AG10803 (cell line): ENCODE results near the gene KRT24.

Experiments used
- DNase-seq: peaks from one replicate; pipeline ENCODE4 v3.0.0; 2010; ENCODE audit warnings: low read depth
- H3K4me3 ChIP-seq: 2 replicates; pipeline ENCODE4 v1.5.1; 2011; ENCODE audit warnings: mild to moderate bottlenecking, low read length, control low read depth
- CTCF ChIP-seq: conservative IDR thresholded peaks from 2 replicates; pipeline ENCODE4 v1.5.1; 2011; ENCODE audit warnings: mild to moderate bottlenecking, low read length, control low read depth, inconsistent platforms

Gene KRT24

DNA sequence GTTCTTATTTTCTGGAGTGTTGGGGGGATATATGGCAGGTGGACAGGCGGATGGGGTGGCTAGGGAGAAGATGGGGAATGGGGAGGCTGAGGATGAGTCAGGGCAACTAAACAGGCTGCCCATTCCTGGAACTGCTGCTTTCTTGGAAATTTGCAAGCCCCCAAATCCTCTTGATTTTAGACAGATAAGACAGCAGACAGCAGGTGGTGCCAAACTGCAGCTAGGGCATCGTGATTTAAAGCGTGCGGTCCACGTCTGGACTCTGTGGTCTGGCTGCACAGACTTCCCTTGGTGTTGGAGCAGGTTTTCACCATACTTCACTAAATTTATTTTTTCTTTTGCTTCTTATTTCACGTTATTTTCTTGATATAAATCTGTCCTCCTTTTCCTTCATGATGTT, 10.9 kb upstream of the KRT24 start:
- no peak for DNase-seq
- no peak for TF ChIP-seq CTCF
- no peak overlapping the region for H3K4me3 ChIP-seq

DNA sequence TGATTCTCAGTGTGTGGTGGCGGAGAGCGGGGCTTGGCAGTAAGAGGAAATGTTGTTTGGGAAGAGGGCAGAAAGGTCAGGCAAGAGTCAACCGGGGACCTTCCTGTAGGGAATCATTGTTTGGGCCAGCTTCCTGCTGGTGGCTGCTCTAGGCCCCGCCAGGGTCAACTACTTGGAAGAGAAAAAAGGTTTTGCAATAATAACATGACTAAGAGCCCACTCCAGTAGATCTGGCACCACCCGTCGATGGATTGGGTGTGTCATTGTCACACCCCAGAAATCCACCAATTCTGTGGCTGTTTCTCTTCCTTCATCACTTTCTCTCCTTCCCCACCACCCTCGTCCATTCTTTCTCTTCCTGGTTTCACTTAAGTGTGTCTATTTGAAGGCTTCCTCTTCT, 4.2 kb upstream of the KRT24 start:
- no peak for DNase-seq
- TF ChIP-seq CTCF = no peak
- no peak overlapping the region for H3K4me3 ChIP-seq

DNA sequence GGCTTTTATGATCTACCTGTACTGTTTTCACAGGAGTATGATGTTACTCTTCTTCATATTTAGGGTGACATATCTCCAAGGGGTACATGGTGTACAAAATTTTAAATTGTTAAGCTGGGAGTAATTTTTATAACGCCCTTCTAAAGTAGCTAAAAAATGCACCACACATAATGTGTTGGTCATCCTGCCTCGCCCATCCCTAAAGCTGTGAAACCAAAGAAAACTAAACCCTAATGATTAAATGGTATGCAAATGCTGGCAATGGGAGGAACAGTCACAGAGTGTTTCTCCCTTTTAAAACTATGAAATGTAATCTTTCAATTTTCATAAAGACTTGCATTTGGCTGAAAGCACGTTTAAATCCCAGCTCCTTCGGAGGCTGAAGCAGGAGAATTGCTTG, 2.0 kb upstream of the KRT24 start:
- H3K4me3 ChIP-seq = no peak overlapping the region
- no peak for TF ChIP-seq CTCF
- no peak for DNase-seq

- no peak for DNase-seq
- H3K4me3 ChIP-seq = no peak overlapping the region
- no peak for TF ChIP-seq CTCF
These were observed 1.3 kb downstream of the KRT24 start for GRCh38 chr17:40702271-40702670.

DNA sequence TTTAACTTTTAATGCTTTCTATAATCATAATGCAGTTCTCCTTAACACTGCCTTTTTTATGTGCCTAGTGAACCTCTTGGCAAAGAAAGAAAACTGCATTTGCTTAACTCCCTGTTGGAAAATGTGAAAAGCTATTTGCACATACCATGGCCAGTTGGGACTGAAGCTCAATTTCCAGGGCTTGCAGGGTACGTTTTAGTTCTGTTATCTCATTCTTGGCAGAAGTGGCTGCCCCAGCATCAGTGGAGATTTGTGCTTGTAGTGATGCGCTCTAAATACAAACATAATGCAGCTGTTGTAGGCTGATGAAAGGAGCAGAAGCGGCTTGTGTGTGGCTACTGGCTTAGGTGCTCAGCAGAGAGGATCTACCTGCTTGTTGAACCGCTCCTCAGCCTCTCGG, 3.7 kb downstream of the KRT24 start:
- DNase-seq = no peak
- no peak for TF ChIP-seq CTCF
- H3K4me3 ChIP-seq = no peak overlapping the region

DNA sequence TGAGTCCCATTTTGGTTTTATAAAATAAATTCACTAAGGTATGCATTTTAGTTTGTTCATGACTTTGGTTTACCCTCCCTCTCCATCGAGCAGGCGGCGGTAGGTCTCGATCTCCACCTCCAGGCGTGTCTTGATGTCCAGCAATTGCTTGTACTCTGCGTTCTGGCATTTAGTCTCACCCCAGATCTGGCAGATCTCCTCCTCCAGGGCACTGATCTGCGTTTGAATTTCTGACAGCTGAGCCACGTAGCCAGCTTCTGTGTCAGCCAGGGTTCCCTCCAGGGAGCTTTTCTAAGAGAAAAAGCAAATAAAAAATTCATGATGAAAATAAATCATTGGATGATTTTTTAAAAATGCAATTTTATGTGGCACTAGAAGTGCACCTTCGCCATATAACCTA, 4.2 kb downstream of the KRT24 start:
- H3K4me3 ChIP-seq = no peak overlapping the region
- DNase-seq = no peak
- TF ChIP-seq CTCF = no peak

- no peak overlapping the region for H3K4me3 ChIP-seq
- no peak for DNase-seq
- TF ChIP-seq CTCF = no peak
These were observed 6.3 kb downstream of the KRT24 start for GRCh38 chr17:40697297-40697696.
